ENCODE data around the gene CFAP77.

CFAP77 gene

DNA sequence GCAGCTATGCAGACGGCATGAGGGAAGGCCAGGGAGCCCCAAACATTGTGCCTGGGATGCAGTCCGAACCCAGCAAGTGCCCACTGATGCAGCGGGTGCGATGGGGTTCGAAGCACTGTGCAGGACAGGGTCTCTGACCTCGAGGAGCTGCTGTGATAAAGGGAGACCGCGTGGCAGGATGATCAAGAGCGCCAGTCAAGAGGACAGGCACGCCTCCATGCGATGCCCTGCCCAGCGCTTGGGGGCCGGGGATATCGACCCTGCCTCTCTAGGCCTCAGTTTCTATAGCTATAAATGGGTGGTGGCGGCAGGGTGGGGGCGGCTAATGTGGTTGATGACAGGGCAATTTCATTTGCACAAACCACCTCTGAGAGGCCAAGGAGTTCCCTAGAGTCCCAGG lies 87.7 kb downstream of the CFAP77 start:
- DNase-seq: no peak

GRCh38 chr9:132498531-132499210 lies 88.7 kb downstream of the CFAP77 start:
- no peak for DNase-seq

DNA sequence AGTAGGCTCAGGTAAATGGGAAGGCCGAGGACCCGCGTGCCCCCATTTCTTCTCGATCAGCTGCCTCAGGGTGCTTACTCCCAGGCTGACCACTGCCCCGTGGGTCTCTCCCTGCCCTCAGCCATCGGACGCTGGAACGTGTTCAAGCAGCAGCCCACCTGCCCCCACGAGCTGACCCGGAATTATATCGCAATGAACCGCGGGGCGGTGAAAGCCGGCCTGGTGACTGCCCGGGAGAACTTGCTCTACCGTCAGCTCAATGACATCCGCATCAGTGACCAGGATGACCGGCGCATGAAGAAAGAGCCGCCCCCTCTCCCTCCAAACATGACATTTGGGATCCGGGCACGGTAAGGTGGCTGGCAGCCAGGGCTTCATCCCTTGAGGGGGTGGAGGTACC lies 89.2 kb downstream of the CFAP77 start:
- DNase-seq: no peak

DNA sequence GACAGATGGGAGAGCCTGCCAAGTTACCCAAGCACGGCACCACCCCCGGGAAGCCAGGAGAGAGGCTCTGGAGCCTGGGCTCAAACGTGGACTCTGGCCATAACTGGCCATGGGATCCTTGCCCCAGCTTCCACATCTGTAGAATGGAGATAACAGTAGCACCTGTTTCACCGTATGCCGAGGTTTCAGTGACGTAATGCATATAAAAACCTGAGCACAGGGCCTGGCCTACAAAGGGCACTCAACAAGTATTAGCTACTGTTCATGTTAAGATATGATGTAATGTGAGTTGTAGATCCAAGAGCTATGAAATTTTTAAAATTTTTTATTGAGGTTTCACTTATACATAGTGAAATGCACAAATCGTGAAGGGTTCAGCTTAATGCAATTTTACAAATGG lies 90.2 kb downstream of the CFAP77 start:
- DNase-seq: no peak

DNA sequence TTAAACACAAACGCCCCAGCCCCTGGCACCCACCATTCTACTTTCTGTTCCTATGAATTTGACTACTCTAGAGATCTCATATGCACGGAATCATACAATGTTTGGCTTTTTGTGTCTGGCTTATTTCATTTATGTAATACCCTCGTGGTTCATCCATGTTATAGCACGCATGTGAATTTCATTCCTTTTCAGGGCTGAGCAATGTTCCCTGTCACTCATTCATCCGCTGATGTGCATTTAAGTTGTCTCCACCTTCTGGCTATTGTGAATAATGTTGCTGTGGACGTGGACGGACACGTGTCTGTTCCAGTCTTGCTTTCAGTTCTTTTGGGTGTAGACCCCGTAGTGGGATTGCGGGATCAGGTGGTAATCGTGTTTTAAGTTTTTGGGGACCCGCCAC lies 92.5 kb downstream of the CFAP77 start:
- no peak for DNase-seq

DNA sequence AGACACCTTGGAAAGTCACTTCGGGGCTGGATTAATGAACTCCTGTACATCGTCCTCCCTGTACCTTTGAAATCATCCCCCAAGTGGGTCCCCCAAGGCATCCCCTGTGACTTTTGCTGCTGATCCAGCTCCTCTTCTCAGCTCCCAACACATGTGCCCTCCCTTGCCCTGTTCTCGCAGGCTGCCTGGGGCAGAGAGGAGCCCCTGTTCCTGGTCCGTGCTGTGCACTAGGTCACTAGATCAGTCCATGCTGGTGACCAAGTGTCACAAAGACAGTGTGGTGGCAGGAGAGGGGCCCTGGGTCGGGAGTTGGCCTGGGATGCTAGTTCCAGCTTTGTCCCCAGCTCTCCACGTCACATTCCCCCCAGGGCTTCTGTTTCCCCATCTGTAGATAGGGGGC lies 93.1 kb downstream of the CFAP77 start:
- no peak for DNase-seq

DNA sequence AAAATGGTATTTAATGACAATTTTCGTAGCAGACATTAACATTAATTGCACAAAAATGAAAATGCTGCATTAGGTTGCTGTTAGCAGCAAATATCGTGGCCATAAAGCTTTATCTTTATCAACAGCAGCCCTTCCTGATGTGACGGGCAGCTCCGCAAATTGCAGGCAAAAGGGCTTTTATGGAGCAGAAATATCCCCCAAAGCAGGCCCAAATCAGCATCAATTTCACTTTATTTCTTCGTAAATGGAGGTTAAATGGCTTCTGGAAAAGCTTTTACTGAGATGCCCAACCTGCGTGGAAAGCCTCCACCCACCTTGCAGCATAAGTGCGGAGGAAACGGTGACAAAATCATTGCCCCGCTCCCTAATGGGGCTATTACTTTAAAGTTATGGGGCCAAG lies 94.5 kb downstream of the CFAP77 start:
- DNase-seq: no peak

GRCh38 chr9:132505991-132506655 lies 96.1 kb downstream of the CFAP77 start:
- DNase-seq: no peak

- no peak for DNase-seq
Observed at GRCh38 chr9:132506977-132507669, 97.1 kb downstream of the CFAP77 start.

DNA sequence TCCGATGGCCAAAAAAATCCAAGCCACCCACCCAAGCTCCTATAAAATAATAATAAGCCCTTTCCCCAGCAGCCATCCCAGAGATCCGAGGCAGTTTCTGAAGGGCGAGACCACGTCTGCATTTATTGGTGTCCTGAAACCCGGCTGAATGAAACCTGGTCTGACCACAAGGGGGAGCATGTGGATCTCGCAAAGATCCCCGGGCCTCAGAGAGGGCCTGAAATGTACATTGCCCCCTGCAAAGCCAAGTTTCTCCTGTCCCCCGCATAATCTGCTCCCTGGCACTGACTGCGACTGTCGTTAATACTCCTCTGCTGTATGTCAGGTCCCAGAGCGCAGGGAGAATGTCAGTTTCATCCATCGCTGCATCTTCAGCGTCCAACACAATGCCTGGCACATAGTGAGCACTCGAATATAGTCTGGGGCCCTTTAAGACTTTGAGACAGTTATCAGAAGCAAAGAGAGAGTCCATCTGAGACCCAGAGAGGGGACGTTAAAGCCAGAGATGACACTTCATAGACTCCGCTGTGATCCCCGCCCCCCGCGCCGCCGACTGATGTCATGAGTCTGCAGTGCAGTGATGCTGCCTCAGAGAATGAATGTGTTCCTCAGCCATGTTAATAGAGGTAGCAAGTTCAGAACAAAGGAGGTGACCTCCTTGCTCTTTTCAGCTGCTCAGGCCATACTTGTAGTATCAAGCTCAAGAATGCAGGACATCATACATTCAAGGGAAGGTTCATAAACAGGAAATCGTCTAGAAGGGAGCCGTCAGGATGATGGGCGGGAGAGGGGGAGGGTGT lies 97.9 kb downstream of the CFAP77 start:
- DNase-seq: no peak

DNA sequence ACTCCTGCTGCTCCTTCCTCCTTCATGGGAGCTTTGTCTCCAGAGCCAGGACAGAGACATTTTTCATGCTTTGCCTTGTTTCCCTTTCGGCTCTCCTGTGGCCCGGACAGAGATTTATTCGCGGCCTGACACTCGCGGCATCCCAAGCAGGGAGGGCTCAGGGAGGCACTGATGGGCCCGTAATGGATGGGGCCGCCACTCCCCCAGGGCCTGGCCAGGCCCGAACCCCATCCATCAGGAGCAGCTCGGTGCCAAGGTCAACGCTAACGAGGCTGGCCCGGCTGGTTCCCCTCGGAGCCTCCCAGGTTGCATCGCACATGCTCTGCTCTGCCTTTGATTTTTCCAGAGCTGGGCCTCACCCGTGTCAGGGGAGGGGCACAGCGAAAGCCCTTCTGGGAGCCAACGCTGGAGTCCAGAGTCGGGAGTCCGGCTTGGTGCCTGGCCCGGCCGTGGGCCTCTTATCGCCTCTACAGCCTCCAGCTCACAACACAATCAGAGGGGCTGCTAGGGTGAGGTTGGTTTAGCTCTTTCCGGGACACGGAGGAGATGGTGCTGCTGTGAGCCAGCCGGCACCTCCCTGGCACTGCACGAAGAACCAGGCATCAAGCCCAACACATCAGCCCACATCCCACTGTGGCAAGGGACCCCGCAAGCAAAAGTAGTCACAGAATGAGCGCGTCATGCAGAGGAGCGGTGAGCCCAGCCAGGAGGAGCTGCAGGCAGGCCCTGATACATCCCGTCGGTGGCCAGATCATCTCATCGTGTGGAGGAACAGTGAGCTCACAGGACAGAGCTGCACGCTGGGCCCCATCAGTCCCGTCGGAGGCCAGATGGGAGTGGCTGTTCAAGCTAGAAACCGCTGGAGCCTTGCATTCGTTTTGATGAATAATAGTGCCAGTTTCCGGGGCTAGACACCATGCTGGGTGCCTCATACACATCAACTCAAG lies 100.2 kb downstream of the CFAP77 start:
- no peak for DNase-seq

DNA sequence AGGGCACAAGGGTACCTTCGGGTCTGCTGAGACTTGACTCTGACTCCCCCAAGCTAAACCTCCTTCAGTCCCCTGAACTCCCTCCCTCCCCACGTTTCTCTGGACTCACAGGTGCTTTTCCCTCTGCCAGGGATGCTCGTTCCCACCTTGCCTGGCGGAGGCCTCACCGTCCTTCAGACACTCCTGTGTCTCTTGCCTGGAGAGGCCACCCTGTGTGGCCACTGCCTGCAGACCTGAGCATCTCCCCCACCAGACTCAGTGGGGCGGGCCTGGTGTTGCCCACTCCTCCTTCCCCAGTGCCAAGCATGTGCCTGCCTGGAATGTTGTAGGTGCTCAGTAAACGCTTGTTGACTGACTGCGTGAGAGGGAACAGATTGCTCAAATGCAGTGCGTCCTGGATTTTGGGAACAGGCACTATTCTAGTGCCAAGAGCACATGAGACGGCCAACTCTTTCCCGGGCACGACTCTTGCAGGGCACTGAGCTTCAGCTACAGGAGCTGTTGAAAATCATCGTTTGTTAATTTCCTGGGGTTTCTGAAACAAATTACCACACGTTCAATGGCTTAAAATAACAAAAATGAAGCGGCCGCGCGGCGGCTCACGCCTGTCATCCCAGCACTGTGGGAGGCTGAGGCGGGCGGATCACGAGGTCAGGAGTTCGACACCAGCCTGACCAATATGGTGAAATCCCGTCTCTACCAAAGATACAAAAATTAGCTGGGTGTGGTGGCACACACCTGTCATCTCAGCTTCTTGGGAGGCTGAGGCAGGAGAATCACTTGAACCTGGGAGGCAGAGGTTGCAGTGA lies 101.4 kb downstream of the CFAP77 start:
- DNase-seq: no peak

DNA sequence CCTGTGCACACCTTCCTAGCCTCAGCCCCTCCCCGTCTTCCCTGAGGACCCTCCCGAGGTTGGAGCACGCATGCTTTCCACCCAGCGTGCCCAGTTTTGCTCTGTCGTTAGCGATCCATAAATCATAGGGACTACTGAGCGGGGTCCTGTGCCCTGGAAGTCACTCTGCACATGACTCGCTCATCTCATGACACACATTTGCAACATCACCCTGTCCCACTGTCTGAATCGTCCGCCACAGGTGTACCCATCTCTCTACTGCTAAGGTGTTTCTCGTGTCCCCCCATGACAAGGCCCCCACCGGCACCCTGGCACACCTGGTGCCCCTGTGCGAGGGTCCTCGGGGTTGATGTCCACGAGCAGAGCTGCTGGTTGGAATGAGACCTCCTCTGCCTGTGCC lies 103.4 kb downstream of the CFAP77 start:
- DNase-seq: no peak

GRCh38 chr9:132514011-132514744 lies 104.2 kb downstream of the CFAP77 start:
- DNase-seq: no peak

GRCh38 chr9:132514821-132515220 lies 104.8 kb downstream of the CFAP77 start:
- no peak for DNase-seq

DNA sequence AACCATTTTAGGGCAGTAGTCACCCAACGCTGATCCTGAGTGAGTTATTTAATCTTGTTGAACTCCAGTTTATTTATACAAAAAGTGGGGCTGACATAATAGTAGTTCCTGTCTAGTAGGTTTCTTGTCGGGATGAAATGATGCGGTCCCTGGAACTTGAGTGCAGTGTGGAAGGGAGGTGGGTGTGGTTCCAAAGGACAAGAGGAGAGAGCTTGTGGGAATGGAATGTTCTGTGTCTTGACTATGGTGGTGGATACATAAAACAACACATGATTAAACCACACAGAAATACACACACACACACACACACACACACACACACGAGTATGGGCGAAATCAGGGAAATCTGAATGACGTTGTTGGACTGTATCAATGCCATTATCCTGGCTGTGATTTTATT lies 106.3 kb downstream of the CFAP77 start:
- no peak for DNase-seq

DNA sequence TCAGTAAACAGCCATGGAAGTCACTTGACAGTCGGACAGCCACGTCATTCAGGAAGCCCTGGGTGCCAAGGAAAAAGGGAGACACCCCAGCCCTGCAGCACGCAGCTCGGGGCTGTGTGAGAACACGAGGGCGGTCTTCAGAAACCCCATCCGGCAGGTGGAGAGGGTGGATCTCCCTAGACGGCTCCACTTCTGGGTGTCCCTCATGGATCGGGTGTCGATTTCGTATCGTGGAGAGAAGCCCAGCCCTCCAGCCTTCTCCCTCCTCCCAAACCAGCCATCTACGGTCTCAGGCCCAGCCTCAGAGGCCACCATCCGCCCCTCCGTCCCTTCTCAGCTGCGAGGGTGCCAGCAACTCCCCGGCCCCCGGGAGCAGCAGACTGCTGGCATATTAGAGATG lies 106.9 kb downstream of the CFAP77 start:
- DNase-seq: no peak

- no peak for DNase-seq
Observed at GRCh38 chr9:132517815-132518550, 108.0 kb downstream of the CFAP77 start.

GRCh38 chr9:132518626-132519025 lies 108.6 kb downstream of the CFAP77 start:
- DNase-seq: no peak

DNA sequence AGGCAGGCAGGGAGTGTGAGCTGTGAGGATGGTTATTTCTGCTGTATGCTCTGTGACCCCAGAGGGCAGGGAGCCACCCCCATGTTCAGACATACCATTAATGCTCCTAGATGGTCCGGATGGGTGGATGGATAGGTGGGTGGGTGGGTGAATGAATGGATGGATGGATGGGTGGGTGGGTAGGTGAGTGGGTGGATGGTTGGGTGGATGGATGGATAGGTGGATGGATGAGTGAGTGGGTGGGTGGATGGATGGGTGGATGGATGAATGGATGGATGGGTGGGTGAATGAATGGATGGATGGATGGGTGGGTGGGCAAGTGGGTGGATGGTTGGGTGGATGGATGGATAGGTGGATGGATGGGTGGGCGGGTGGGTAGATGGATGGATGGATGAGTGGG lies 109.0 kb downstream of the CFAP77 start:
- no peak for DNase-seq

Measured in DMS79 (cell line).